HPDE6-E6E7 (cell line): ENCODE measurements around the gene KHNYN.

Experiments used
- DNase-seq: peaks from one replicate; pipeline ENCODE4 v3.0.0; 2011; ENCODE audit warnings: missing footprints; ENCODE audit errors: extremely low spot score

The KHNYN gene

GRCh38 chr14:24422261-24422660, 7.5 kb upstream of the KHNYN start:
- no peak for DNase-seq

GRCh38 chr14:24422694-24423601, 6.8 kb upstream of the KHNYN start:
- DNase-seq: no peak

DNA sequence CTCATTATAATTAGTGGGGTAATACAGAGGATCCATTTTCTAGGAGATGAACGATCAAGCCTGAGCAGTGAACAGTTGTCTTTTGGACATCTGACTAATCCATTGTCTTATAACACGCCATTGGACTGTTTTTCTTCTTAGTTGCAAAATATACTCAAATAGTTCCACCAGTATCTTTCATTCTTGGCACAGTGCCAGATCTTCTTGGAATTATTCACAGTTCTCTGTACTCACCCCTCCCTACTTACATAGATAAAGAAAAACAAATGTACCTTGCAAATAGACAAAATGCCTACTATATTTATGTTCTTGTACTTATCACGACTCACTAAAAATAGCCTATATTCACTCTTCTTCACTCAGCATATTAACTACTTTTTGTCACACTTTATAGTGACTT, 4.0 kb upstream of the KHNYN start:
- peak; percentile 57 for DNase-seq

- DNase-seq: no peak
Measured at GRCh38 chr14:24426150-24426911, 3.4 kb upstream of the KHNYN start.

DNA sequence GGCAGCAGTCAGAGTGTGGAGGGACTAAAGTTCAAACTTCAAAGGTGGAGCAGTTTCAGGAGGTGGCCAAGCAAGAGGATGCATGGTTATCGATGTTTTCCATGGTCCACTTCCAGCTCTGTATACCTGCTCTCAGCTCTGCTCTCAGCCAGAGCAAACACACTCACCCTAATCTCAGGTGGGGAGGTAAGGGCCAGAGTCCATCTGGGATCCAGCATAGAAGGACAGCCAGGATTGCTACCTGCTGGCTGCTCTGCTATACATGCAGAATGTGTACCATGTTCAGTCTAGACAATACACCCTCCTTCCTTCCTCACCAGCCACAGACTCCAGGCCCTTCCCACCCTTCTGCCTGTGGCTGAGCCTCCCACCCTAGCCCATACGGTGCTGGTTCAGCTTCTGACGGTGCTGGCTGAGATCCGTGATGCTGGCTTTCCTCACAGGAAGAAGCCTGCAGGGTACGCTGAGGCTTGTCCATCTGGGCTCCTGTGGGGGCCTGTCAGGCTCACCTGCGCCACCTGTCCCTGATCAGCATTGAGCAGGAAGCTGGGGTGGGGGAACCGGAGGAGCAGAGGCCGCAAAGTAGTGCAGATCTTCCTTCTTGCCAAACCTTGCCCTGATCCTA, 2.7 kb upstream of the KHNYN start:
- no peak for DNase-seq

- DNase-seq: no peak
Measured at GRCh38 chr14:24427537-24428508, 1.9 kb upstream of the KHNYN start.

DNA sequence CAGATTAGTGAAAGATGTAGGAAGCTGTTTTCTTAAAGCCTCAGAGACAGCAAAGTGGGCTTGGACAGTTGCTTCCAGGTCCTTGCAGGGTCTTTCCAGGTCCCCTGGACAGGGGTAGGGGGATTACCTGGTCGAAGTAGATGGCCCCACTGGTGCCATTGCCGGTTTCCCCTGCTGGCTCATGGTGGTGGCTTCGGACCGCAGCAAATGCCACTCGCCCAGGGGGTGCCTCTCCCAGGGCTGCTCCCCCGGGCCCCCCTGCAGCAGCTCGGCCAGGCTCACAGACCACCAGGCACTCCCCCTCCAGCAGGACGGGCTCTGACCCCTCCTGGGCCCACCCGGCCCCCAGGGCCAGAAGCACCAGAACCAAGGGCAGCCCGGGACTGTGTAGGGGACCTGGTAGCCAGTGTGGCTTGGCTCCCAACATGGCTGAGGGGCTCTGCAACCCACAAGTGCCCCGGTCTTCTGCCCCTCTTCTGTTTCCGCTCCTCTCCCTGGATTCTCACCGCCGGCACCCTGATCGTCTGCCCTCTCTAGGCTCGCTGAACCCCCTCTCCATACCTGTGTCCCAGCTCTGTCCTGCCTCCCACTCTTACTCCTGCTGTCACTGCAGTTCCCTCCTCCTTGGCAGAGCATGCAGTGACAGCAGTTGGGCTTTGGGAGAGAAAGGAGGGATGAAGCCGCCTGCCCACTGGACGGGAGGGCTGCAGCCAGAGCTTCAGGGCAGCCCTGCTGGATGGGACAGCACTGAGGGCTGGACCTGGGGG, 943 bp upstream of the KHNYN start:
- no peak for DNase-seq

DNA sequence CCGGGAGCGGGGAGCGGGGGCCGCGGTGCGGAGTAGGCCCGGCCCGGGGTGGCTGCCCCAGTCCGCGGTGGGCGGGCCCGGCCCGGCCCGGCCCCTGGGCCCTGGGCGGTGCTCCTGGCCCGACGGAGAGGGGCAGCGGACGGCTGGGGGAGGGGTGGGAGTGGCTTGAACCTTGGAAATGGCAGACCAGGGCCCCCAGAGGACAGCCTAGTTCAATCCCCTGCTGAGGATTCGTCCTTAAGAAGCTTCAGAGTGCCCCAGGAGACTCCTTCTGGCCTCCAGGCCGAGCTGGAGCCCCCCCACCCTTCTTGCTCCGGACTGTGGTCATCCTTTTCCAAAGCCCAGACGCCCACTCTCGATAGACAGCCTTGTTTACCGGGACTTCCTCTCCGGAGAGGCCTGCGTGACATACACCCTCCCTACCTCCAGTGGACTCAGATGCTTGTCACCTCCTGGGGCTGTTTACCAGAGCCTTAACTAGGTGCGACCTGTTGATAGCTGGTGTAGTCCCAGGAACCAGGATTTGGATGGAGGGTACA, 458 bp downstream of the KHNYN start:
- peak; percentile 53 for DNase-seq

DNA sequence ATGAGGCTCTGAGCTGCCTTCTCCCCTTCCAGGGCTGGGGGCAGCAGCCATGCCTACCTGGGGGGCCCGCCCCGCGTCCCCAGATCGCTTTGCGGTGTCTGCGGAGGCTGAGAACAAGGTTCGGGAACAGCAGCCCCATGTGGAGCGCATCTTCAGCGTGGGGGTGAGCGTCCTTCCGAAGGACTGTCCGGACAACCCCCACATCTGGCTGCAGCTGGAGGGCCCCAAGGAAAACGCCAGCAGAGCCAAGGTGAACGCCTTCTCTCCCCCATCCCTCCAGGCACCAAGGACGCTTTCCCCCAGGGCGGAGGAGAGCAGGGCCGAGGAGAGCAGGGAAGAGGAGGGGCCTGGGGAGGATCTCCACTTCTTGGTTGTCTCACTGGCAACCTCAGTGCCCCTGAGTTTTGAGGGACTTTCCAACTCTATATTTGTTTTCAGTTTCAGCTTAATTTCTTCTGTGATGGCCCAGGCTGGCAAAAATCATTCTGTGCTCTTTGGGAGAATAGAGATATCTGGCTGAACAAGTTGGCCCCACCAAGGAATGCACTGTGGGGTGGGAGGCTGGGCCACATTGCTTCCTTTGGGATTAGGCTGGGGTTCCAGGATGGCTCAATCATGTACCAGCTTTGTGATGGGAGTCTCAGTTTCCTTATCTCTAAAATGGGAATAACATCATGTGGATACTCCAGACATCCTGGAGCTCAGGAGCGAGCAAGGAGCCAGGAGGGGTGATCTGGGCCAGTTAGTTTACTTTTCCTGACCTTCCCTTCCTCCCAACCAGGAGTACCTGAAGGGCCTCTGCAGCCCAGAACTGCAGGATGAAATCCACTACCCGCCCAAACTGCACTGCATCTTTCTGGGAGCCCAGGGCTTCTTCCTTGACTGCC, 1.2 kb downstream of the KHNYN start:
- DNase-seq: no peak

DNA sequence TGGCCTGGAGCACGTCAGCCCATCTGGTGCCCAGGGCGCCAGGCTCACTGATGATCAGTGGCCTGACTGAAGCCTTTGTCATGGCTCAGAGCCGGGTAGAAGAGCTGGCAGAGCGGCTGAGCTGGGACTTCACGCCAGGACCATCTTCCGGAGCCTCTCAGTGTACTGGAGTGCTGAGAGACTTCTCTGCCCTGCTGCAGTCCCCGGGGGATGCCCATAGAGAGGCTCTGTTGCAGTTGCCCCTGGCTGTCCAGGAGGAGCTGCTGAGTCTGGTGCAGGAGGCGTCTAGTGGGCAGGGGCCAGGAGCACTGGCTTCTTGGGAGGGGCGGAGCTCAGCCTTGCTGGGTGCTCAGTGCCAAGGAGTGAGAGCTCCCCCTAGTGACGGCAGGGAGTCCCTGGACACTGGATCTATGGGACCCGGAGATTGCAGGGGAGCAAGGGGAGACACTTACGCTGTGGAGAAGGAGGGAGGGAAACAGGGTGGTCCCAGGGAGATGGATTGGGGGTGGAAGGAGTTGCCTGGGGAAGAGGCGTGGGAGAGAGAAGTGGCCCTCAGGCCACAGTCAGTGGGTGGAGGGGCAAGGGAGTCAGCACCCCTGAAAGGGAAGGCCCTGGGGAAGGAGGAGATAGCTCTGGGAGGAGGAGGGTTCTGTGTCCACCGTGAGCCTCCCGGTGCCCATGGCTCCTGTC, 2.0 kb downstream of the KHNYN start:
- DNase-seq: peak; percentile 85

DNA sequence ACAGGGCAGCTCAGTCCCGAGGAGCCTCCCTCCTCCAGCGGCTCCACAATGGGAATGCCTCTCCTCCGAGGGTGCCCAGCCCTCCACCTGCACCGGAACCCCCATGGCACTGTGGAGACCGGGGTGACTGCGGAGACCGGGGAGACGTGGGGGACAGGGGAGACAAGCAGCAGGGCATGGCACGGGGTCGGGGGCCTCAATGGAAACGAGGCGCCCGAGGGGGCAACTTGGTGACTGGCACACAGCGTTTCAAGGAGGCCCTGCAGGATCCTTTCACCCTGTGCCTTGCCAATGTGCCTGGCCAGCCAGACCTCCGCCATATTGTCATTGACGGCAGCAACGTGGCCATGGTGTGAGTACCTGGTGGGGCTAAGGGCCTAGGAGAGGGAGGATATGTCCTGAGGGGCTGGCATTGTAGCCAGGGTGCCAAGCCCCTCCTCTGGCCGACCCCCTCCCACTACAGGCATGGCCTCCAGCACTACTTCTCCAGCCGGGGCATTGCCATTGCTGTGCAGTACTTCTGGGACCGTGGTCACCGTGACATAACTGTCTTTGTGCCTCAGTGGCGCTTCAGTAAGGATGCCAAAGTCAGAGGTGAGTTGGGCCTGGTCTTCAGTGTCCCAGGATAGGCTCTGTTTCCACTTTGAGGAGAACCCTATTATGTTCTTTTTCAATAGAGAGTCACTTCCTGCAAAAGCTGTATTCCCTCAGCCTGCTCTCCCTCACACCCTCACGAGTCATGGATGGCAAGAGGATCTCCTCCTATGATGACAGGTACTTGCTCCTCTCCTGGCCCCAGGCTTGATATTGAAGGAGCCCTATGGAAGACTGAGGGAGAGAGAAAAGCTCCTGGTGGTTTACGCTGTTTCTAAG, 2.7 kb downstream of the KHNYN start:
- no peak for DNase-seq

GRCh38 chr14:24434036-24434435, 4.3 kb downstream of the KHNYN start:
- no peak for DNase-seq

DNA sequence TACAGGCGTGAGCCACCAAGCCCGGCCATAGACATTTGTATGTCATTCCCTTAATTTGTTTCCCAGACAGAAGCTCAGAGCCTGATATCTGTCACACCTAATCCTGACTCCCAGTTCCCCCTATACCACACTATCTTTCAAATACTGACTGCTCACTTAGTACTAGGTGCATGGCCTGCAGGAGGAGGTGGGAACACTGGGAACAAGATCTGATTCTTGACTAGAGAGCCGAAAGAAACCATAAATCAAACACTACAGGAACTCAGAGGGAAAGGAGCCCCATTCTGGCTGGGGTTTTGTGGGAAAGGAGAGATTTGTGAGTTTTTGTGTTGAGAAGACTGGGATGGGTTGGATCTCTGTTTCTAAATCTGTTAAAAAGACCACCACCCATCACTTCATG, 4.9 kb downstream of the KHNYN start:
- DNase-seq: no peak

DNA sequence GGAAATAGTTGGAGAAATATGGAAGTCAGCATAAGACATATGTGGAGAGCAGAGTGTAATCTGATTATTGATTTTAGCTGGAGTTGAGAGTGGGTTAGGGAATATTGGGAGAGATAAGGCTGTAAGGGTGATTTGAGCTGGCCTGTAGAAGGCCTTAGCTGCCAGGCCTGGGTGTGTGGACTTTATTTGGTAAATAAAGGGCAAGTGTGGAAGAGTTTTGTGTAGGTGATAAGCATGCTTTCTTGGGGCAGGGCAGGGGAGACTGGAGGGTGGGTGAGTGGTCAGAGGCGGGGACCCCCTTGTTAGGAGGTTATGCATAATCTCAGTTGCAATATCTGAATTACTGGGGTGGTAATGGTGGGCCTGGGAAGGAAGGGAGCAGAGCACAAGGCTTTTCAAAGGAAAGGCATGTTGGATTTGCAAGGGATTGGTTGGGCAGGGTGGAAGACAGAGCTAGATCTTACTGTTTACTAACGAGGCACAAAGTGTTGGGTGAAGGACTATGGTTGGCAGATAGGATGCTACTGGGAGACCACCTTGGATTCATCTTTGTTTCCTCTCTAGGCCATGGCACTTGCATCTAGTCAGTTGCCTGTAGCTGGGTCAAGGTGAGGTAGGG, 5.5 kb downstream of the KHNYN start:
- DNase-seq: no peak

DNA sequence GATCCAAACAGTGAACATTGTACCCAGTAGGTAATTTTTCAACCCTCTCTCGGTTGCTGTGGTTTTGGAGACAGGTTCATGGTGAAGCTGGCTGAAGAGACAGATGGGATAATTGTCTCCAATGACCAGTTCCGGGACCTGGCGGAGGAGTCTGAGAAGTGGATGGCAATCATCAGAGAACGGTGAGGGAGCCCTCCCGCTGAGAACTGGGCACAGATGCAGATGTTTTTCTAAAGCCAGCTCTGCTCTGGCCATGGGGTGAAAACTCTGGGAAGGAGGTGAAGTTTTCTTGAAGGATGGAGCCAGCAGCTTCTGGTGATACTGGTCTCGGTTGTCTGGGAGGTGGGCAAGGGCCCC, 6.2 kb downstream of the KHNYN start:
- no peak for DNase-seq

- DNase-seq: peak; percentile 60
Measured at GRCh38 chr14:24436355-24437019, 6.7 kb downstream of the KHNYN start.
